Lung (tissue), 12 donors: ENCODE results near the gene TYRO3. TPM values are rescaled to one million over a fixed set of nuclear protein-coding genes. Genes with fewer than 3 reads are reported as not detected.

ENCODE experiments used
- ATAC-seq: fragments of 200-7000 bp; cut with Tn5 transposase; one replicate; pipeline ENCODE4 v1.9.1; 2020; ENCODE audit warnings: moderate number of reproducible peaks; ENCODE audit not compliant: insufficient read depth, low FRiP score
- DNase-seq, 3 donors: peaks; one replicate each; pipeline ENCODE4 v3.0.0-alpha.2; 2013 to 2017
- H3K27ac ChIP-seq, 2 donors: one replicate each; pipeline ENCODE4 v1.5.1; 2013; ENCODE audit warnings: mild to moderate bottlenecking in 2 of 2, moderate library complexity in 2 of 2, control low read depth in 1 of 2, inconsistent platforms in 1 of 2, low read depth in 1 of 2, low read length in 1 of 2
- H3K27me3 ChIP-seq, 3 donors: one replicate each; pipeline ENCODE4 v1.5.1; 2013; ENCODE audit warnings: low read length in 2 of 3; ENCODE audit not compliant: control insufficient read depth in 3 of 3, insufficient read depth in 3 of 3
- H3K36me3 ChIP-seq, 4 donors: one replicate each; pipeline ENCODE4 v1.5.1; 2013; ENCODE audit warnings: low read length in 4 of 4, mild to moderate bottlenecking in 1 of 4, moderate library complexity in 1 of 4; ENCODE audit not compliant: control insufficient read depth in 4 of 4, insufficient read depth in 4 of 4
- H3K4me1 ChIP-seq, 5 donors: one replicate each; pipeline ENCODE4 v1.5.1; 2013; ENCODE audit warnings: low read length in 5 of 5, mild to moderate bottlenecking in 2 of 5, moderate library complexity in 1 of 5; ENCODE audit not compliant: control insufficient read depth in 5 of 5, insufficient read depth in 5 of 5
- H3K4me3 ChIP-seq: one replicate; pipeline ENCODE4 v1.5.1; 2013; ENCODE audit warnings: mild to moderate bottlenecking, control low read depth, moderate library complexity
- H3K9ac ChIP-seq, 2 donors: one replicate each; pipeline ENCODE4 v1.5.1; 2013; ENCODE audit warnings: low read length in 2 of 2, control low read depth in 1 of 2; ENCODE audit not compliant: insufficient read depth in 1 of 2
- H3K9me3 ChIP-seq, 4 donors: one replicate each; pipeline ENCODE4 v1.5.1; 2013; ENCODE audit warnings: low read length in 3 of 4, mild to moderate bottlenecking in 1 of 4, moderate library complexity in 1 of 4; ENCODE audit not compliant: control insufficient read depth in 4 of 4, insufficient read depth in 3 of 4
- WGBS, 2 donors: extraction: QIAGEN DNeasy Blood & Tissue Kit; methylation state at CpG; one replicate each; pipeline ENCODE4 v1.1.7; 2013; 5-methylcytosine and 5-hydroxymethylcytosine counted together
- polyA plus RNA-seq, 2 donors: library from polyadenylated mRNA; stranded (reverse); fragments of 200-250 nt; gene quantifications; one replicate each; pipeline ENCODE4 v1.2.1, GENCODE V29; 2013
- total RNA-seq, 2 donors: library from RNA; depleted of rRNA in 1 of 2; stranded (reverse); fragments of >200 nt in 1 of 2; gene quantifications; one replicate each; pipeline ENCODE4 v1.2.1, GENCODE V29; 2014 to 2021
- TF ChIP-seq, protein P1 (sequence below): IDR thresholded peaks from 2 replicates; pipeline ENCODE4 v1.5.1; 2012; ENCODE audit warnings: mild to moderate bottlenecking; ENCODE audit errors: control extremely low read depth, extremely low read depth
- donor health status: control.
- donor health status: control.
- donor health status: Bipolar disorder and iron deficiency.
- donor health status: healthy.
- donor health status: DM: yes; HTN: yes; CAD: no.

The TYRO3 gene
- total and polyA plus RNA-seq, 4 donors = 4.2 to 17.9 (median 12.6) TPM

DNA sequence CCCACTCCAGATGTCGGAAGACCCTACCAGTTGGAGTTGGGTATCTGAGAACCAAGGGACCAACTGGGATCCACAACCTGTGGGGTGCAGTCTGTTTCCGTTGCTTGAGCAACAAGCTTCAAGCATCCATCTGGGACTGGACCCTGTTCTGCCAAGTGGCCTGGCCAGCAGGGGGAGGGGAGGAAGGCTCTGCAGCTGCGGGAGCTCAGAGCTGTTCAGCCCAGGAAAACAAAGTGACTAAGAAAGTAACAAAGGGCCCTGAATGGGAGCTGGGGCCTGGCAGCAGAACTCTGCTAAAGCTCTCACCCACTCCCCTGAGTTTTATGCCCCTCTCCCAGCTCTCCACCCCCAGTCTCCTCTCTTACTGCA lies 2.7 kb downstream of the TYRO3 start:
- Histone ChIP-seq H3K4me3 (no peak overlapping the region), H3K4me1 (peaks cover 0 to 62% (median 13%) of the 10 kb centered on the region in 5 donors), H3K27ac (no peak overlapping the region), H3K9ac (no peak overlapping the region), H3K9me3 (peaks cover 0 to 3% (median 0%) of the 10 kb centered on the region in 4 donors), H3K27me3 (no peaks in the 10 kb centered on the region), H3K36me3 (peaks cover 0 to 5% (median 3%) of the 10 kb centered on the region in 4 donors)
- peak; percentile 81 to 90 (median 84) for DNase-seq
- WGBS, 2 donors = 72 to 89% methylated on average over 3 of the region's 3 CpGs
- TF ChIP-seq, protein P1, sequence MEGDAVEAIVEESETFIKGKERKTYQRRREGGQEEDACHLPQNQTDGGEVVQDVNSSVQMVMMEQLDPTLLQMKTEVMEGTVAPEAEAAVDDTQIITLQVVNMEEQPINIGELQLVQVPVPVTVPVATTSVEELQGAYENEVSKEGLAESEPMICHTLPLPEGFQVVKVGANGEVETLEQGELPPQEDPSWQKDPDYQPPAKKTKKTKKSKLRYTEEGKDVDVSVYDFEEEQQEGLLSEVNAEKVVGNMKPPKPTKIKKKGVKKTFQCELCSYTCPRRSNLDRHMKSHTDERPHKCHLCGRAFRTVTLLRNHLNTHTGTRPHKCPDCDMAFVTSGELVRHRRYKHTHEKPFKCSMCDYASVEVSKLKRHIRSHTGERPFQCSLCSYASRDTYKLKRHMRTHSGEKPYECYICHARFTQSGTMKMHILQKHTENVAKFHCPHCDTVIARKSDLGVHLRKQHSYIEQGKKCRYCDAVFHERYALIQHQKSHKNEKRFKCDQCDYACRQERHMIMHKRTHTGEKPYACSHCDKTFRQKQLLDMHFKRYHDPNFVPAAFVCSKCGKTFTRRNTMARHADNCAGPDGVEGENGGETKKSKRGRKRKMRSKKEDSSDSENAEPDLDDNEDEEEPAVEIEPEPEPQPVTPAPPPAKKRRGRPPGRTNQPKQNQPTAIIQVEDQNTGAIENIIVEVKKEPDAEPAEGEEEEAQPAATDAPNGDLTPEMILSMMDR = no peak
- ATAC-seq = no peak

DNA sequence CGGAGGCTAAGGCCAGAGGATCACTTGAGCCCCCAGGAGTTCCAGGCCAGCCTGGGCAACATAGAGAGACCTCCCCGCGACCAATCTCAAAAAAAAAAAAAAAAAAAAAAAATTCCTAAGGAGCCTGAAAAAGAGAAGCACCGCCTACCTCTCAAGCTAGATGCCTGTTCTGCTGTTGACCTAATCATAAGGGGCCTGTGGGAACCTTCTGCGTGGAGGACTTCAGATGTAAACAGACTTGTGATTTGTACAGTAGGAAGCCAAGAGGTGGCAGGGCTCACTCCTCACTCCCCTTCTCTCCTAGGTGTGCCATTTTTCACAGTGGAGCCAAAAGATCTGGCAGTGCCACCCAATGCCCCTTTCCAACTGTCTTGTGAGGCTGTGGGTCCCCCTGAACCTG lies 3.2 kb downstream of the TYRO3 start:
- no peak overlapping the region for H3K4me3 ChIP-seq
- no peak overlapping the region for H3K27ac ChIP-seq
- TF ChIP-seq, protein P1 = no peak
- ATAC-seq (no peak), DNase-seq (peak; percentile 60 to 82 (median 66))
- H3K9me3 ChIP-seq = peaks cover 0 to 3% (median 0%) of the 10 kb centered on the region in 4 donors
- peaks cover 0 to 62% (median 13%) of the 10 kb centered on the region in 5 donors for H3K4me1 ChIP-seq
- peaks cover 0 to 5% (median 3%) of the 10 kb centered on the region in 4 donors for H3K36me3 ChIP-seq
- H3K27me3 ChIP-seq = no peaks in the 10 kb centered on the region
- no peak overlapping the region for H3K9ac ChIP-seq
- 53 to 68% methylated on average over 5 of the region's 5 CpGs for WGBS, 2 donors

DNA sequence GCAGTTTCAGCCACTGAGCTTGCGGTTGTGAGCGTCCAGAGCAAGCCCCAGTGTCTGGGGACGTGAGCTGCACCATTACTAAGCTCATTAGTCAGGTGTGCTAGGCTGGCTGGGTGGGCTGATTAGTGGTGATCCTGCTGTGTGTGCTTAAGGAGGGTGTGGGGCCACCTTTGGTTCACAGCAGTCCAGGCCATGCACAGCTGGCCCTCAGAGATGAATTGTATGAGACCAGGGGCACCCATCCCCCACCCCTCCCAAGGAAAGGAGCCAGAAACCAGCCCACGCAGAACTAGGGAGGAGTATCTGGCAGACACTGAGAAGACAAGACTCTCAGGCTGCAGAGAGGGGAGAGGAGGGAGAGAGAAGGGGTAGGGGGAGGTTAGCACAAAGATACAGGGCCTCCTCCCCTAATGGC lies 3.8 kb downstream of the TYRO3 start:
- 72 to 94% methylated on average over 4 of the region's 4 CpGs for WGBS, 2 donors
- Histone ChIP-seq H3K36me3 (peaks cover 0 to 5% (median 3%) of the 10 kb centered on the region in 4 donors), H3K4me1 (peaks cover 0 to 61% (median 13%) of the 10 kb centered on the region in 5 donors), H3K27me3 (no peaks in the 10 kb centered on the region), H3K9ac (no peak overlapping the region), H3K27ac (no peak overlapping the region), H3K4me3 (no peak overlapping the region), H3K9me3 (peaks cover 0 to 3% (median 0%) of the 10 kb centered on the region in 4 donors)
- ATAC-seq = no peak
- peak; percentile 50 to 65 (median 54) for DNase-seq
- TF ChIP-seq, protein P1 = no peak
